PC-3 (cell line): Measurements from ENCODE around the gene MME.

Experiments
- CTCF ChIP-seq: fragments of 300-600 bp; sonication (generic); conservative IDR thresholded peaks from 2 replicates; pipeline ENCODE4 v1.5.1; 2017; ENCODE audit warnings: antibody characterized with exemption, low read depth, mild to moderate bottlenecking, low read length
- EZH2 ChIP-seq: fragments of 300-600 bp; sonication (generic); IDR thresholded peaks from one replicate; pipeline ENCODE4 v1.6.1; 2017; ENCODE audit warnings: antibody characterized with exemption, mild to moderate bottlenecking, low read length; ENCODE audit not compliant: unreplicated experiment

- TF ChIP-seq CTCF (no peak), EZH2 (no peak)
Measured at GRCh38 chr3:155079746-155080487, at the start of gene MME.
